Hair follicular keratinocyte (primary cell): ENCODE data around the gene RASSF3. TPM values are rescaled to one million over a fixed set of nuclear protein-coding genes. Genes with fewer than 3 reads are reported as not detected.

Source experiments
- total RNA-seq: library from RNA; depleted of rRNA; stranded (reverse); fragments of >200 nt; gene quantifications from 2 replicates; pipeline ENCODE4 v1.2.3, GENCODE V29; 2015

Gene RASSF3
- 6.4 and 8.2 TPM in 2 replicates for total RNA-seq

GRCh38 chr12:64610079-64610659 lies at the start of gene RASSF3:
TSS of gene RASSF3 (plus strand) at chr12:64610495. CDS start at chr12:64610633, 138 bp downstream.

Other genes with a start within 250 kb of the RASSF3 start
- gene C12orf56, start 219.7 kb upstream of the RASSF3 start, total RNA-seq: 0.23 and 0.34 TPM in 2 replicates
- gene XPOT, start 206.1 kb upstream of the RASSF3 start, total RNA-seq: 73.0 and 114 TPM in 2 replicates
- gene TBK1, start 158.4 kb upstream of the RASSF3 start, total RNA-seq: 15.2 and 16.5 TPM in 2 replicates
- gene GNS, start 148.9 kb downstream of the RASSF3 start, total RNA-seq: 39.0 and 45.6 TPM in 2 replicates
- 0.30 and 0.39 TPM in 2 replicates for gene TBC1D30, start 214.2 kb downstream of the RASSF3 start, total RNA-seq